H1 (cell line): ENCODE results near the gene CHN2. TPM values are rescaled to one million over a fixed set of nuclear protein-coding genes. Genes with fewer than 3 reads are reported as not detected.

Experiments
- CEBPB ChIP-seq: IDR thresholded peaks from 2 replicates; pipeline ENCODE4 v1.6.1; 2012; ENCODE audit warnings: low read depth, low read length
- HDAC6 ChIP-seq: IDR thresholded peaks from one replicate; pipeline ENCODE4 v1.7.1; 2012; ENCODE audit warnings: low read depth, mild to moderate bottlenecking, inconsistent platforms, low read length, moderate library complexity
- KDM1A ChIP-seq: fragments of 200-600, 300-600 bp; sonication (generic); IDR thresholded peaks from 2 replicates; pipeline ENCODE4 v1.7.1; 2016; ENCODE audit warnings: mild to moderate bottlenecking, low read length, borderline replicate concordance
- KDM4A ChIP-seq: IDR thresholded peaks from one replicate; pipeline ENCODE4 v1.7.1; 2012; ENCODE audit warnings: low read depth, mild to moderate bottlenecking, moderate library complexity, low read length, inconsistent platforms; ENCODE audit not compliant: severe bottlenecking
- POLR2AphosphoS5 ChIP-seq: IDR thresholded peaks from 2 replicates; pipeline ENCODE4 v1.6.1; 2011; ENCODE audit warnings: low read depth, low read length
- SP1 ChIP-seq: IDR thresholded peaks from 2 replicates; pipeline ENCODE4 v1.6.1; 2011; ENCODE audit warnings: low read depth, low read length
- SP2 ChIP-seq: IDR thresholded peaks from 2 replicates; pipeline ENCODE4 v1.6.1; 2012; ENCODE audit warnings: mild to moderate bottlenecking, low read length, inconsistent platforms
- polyA plus RNA-seq, 7 experiments: library from polyadenylated mRNA; depleted of rRNA in 3 of 7; stranded (reverse) in 5 of 7; unstranded in 2 of 7; fragments of >200 nt in 5 of 7; fragments of 200-250 nt in 2 of 7; gene quantifications; 1 replicate in 5 of 7; 2 replicates in 1 of 7; 4 replicates in 1 of 7; pipeline versions ENCODE4 v1.2.1 to v1.2.3, GENCODE V29; 2011 to 2013; ENCODE audit warnings: missing spikeins in 2 of 7, mixed read lengths in 2 of 7
- total RNA-seq: library from RNA; stranded (reverse); fragmentation: NEBNext Ultra II Directional; extraction: Animal tissue kit (Norgen Biotek cat#: 25700); gene quantifications from 2 replicates; pipeline ENCODE4 v1.2.1, GENCODE V29; 2021
- TF ChIP-seq, protein P1 (sequence below): fragments of 300-600 bp; sonication (generic); IDR thresholded peaks from 2 replicates; pipeline ENCODE4 v1.7.1; 2012; ENCODE audit warnings: low read length, moderate library complexity, mild to moderate bottlenecking, inconsistent platforms; ENCODE audit not compliant: insufficient replicate concordance
- TF ChIP-seq, protein P2 (sequence below): IDR thresholded peaks from 2 replicates; pipeline ENCODE4 v1.6.1; 2012; ENCODE audit warnings: inconsistent platforms

The CHN2 gene
- total and polyA plus RNA-seq, 2 of the 8 experiments (the other 6 are each of a cell fraction or from before 2014, with no cell fraction given), result 2.9 to 4.8 TPM

DNA sequence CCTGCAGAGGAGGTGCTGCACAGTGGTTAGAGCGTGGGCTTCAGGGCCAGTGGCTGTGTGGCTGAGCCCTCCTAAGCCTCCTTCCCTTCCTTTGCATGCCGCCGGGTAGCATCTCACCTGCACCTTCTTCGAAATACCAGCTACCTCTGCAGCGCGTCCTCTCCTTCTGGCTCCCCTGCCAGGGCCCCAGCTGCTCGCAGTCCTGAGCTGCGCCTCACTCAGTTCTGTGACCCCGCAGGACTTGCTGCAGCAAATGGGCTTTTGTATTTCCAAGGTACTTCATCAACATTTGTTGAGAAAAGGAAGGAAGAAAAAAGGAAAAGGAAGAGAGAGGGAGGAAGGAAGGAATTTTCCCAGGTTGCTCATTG is 222.3 kb downstream of the CHN2 start (continued):
- TF ChIP-seq POLR2AphosphoS5 (no peak), HDAC6 (no peak), KDM1A (no peak), CEBPB (no peak), SP2 (no peak), KDM4A (no peak), SP1 (no peak)
- TF ChIP-seq, protein P1, sequence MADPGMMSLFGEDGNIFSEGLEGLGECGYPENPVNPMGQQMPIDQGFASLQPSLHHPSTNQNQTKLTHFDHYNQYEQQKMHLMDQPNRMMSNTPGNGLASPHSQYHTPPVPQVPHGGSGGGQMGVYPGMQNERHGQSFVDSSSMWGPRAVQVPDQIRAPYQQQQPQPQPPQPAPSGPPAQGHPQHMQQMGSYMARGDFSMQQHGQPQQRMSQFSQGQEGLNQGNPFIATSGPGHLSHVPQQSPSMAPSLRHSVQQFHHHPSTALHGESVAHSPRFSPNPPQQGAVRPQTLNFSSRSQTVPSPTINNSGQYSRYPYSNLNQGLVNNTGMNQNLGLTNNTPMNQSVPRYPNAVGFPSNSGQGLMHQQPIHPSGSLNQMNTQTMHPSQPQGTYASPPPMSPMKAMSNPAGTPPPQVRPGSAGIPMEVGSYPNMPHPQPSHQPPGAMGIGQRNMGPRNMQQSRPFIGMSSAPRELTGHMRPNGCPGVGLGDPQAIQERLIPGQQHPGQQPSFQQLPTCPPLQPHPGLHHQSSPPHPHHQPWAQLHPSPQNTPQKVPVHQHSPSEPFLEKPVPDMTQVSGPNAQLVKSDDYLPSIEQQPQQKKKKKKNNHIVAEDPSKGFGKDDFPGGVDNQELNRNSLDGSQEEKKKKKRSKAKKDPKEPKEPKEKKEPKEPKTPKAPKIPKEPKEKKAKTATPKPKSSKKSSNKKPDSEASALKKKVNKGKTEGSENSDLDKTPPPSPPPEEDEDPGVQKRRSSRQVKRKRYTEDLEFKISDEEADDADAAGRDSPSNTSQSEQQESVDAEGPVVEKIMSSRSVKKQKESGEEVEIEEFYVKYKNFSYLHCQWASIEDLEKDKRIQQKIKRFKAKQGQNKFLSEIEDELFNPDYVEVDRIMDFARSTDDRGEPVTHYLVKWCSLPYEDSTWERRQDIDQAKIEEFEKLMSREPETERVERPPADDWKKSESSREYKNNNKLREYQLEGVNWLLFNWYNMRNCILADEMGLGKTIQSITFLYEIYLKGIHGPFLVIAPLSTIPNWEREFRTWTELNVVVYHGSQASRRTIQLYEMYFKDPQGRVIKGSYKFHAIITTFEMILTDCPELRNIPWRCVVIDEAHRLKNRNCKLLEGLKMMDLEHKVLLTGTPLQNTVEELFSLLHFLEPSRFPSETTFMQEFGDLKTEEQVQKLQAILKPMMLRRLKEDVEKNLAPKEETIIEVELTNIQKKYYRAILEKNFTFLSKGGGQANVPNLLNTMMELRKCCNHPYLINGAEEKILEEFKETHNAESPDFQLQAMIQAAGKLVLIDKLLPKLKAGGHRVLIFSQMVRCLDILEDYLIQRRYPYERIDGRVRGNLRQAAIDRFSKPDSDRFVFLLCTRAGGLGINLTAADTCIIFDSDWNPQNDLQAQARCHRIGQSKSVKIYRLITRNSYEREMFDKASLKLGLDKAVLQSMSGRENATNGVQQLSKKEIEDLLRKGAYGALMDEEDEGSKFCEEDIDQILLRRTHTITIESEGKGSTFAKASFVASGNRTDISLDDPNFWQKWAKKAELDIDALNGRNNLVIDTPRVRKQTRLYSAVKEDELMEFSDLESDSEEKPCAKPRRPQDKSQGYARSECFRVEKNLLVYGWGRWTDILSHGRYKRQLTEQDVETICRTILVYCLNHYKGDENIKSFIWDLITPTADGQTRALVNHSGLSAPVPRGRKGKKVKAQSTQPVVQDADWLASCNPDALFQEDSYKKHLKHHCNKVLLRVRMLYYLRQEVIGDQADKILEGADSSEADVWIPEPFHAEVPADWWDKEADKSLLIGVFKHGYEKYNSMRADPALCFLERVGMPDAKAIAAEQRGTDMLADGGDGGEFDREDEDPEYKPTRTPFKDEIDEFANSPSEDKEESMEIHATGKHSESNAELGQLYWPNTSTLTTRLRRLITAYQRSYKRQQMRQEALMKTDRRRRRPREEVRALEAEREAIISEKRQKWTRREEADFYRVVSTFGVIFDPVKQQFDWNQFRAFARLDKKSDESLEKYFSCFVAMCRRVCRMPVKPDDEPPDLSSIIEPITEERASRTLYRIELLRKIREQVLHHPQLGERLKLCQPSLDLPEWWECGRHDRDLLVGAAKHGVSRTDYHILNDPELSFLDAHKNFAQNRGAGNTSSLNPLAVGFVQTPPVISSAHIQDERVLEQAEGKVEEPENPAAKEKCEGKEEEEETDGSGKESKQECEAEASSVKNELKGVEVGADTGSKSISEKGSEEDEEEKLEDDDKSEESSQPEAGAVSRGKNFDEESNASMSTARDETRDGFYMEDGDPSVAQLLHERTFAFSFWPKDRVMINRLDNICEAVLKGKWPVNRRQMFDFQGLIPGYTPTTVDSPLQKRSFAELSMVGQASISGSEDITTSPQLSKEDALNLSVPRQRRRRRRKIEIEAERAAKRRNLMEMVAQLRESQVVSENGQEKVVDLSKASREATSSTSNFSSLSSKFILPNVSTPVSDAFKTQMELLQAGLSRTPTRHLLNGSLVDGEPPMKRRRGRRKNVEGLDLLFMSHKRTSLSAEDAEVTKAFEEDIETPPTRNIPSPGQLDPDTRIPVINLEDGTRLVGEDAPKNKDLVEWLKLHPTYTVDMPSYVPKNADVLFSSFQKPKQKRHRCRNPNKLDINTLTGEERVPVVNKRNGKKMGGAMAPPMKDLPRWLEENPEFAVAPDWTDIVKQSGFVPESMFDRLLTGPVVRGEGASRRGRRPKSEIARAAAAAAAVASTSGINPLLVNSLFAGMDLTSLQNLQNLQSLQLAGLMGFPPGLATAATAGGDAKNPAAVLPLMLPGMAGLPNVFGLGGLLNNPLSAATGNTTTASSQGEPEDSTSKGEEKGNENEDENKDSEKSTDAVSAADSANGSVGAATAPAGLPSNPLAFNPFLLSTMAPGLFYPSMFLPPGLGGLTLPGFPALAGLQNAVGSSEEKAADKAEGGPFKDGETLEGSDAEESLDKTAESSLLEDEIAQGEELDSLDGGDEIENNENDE, result no peak
- TF ChIP-seq, protein P2, sequence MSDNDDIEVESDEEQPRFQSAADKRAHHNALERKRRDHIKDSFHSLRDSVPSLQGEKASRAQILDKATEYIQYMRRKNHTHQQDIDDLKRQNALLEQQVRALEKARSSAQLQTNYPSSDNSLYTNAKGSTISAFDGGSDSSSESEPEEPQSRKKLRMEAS, result no peak
- TF ChIP-seq, all 59 proteins: peak for 0
